Measurements from ENCODE around the gene LGMN.

DNA sequence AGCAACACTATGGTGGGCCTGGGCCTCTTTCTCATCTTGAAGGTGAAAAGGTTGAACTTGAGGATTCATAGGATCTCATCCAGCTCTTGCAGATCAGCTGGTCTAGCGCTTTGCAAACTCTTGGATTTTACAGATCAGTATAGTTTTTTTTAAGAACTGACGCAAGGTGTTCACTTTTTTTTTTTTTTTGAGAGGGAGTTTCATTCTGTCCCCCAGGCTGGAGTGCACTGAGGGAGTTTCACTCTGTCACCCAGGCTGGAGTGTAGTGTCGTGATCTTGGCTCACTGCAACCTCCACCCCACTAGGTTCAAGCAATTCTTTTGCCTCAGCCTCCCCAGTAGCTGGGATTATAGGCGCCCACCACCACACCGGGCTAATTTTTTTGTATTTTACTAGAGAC, 20.4 kb upstream of the LGMN start:
- TF ChIP-seq EGR1 (IDR thresholded peaks at IDR 0.05; ENCODE audit: borderline replicate concordance, low read depth, low read length) (no peak), CEBPB (IDR thresholded peaks at IDR 0.05; ENCODE audit: low read depth, low read length) (no peak), SUZ12 (IDR thresholded peaks at IDR 0.05; ENCODE audit: low read length) (no peak), POLR2A (IDR thresholded peaks at IDR 0.05; ENCODE audit: control extremely low read depth in 1 of 2, low read depth in 2 of 2, low read length in 2 of 2) (no peak), EP300 (IDR thresholded peaks at IDR 0.05; ENCODE audit: borderline replicate concordance in 1 of 2, low read depth in 2 of 2, low read length in 2 of 2) (no peak), KDM5A (IDR thresholded peaks at IDR 0.05; ENCODE audit: low read length) (no peak), HDAC2 (IDR thresholded peaks at IDR 0.05; ENCODE audit: borderline replicate concordance in 1 of 2, low read depth in 2 of 2, low read length in 2 of 2) (no peak), KDM1A (IDR thresholded peaks at IDR 0.05; ENCODE audit: borderline replicate concordance, low read length) (no peak)
- TF ChIP-seq, protein P1, sequence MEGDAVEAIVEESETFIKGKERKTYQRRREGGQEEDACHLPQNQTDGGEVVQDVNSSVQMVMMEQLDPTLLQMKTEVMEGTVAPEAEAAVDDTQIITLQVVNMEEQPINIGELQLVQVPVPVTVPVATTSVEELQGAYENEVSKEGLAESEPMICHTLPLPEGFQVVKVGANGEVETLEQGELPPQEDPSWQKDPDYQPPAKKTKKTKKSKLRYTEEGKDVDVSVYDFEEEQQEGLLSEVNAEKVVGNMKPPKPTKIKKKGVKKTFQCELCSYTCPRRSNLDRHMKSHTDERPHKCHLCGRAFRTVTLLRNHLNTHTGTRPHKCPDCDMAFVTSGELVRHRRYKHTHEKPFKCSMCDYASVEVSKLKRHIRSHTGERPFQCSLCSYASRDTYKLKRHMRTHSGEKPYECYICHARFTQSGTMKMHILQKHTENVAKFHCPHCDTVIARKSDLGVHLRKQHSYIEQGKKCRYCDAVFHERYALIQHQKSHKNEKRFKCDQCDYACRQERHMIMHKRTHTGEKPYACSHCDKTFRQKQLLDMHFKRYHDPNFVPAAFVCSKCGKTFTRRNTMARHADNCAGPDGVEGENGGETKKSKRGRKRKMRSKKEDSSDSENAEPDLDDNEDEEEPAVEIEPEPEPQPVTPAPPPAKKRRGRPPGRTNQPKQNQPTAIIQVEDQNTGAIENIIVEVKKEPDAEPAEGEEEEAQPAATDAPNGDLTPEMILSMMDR (IDR thresholded peaks at IDR 0.05; ENCODE audit: control extremely low read depth in 1 of 3, insufficient read depth in 1 of 3, low read depth in 1 of 3, low read length in 3 of 3) = no peak
- TF ChIP-seq, protein P2, sequence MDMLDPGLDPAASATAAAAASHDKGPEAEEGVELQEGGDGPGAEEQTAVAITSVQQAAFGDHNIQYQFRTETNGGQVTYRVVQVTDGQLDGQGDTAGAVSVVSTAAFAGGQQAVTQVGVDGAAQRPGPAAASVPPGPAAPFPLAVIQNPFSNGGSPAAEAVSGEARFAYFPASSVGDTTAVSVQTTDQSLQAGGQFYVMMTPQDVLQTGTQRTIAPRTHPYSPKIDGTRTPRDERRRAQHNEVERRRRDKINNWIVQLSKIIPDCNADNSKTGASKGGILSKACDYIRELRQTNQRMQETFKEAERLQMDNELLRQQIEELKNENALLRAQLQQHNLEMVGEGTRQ (IDR thresholded peaks at IDR 0.05; ENCODE audit: low read length) = no peak

Data from H1 (cell line).